UCSD-AML1 (cell line): ENCODE data around the gene PELO.

Source experiments
- DNase-seq: peaks from one replicate; lab custom pipeline; 2025; ENCODE audit not compliant: unreplicated experiment; lab: John Stamatoyannopoulos, UW

The PELO gene

GRCh38 chr5:52825826-52826225, 38.1 kb downstream of the PELO start:
- DNase-seq: no peak

GRCh38 chr5:52827815-52828214, 40.1 kb downstream of the PELO start:
- DNase-seq: no peak

DNA sequence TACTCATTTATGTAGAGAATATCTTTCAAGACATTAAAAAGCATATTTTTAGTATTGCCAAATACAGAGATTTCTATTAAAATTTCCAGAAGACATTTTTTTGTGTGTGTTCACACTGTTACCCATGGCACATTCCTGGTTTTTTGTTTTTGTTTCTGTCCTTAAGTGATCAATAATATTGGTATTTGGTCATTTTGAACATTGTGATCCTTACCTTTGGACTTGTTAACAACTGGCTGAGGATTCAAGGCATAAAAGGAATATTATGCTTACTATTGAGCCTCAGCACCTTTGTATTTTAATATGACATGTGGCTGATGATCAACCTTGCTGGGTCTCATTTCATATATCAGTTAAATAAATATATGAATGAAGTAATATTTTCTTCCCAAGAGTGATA, 41.9 kb downstream of the PELO start:
- DNase-seq: no peak

DNA sequence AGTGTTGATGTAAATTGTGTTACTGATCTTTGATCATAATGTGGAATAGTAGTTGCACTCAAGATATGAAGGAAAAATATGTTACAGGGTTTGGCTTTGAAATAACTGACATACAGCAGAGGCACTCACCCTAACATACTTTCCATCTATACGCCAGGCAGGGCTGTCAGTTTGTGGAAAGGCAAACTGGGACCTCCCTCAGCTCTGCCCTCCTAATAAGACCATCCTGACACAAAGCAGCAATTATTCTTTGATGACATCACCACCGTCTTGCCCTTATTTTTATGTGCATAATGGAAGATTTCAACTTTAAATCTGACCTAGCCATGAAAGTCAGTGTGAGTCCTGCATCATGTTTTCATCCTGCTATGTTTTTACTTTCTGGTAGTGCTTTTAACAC, 42.9 kb downstream of the PELO start:
- no peak for DNase-seq

DNA sequence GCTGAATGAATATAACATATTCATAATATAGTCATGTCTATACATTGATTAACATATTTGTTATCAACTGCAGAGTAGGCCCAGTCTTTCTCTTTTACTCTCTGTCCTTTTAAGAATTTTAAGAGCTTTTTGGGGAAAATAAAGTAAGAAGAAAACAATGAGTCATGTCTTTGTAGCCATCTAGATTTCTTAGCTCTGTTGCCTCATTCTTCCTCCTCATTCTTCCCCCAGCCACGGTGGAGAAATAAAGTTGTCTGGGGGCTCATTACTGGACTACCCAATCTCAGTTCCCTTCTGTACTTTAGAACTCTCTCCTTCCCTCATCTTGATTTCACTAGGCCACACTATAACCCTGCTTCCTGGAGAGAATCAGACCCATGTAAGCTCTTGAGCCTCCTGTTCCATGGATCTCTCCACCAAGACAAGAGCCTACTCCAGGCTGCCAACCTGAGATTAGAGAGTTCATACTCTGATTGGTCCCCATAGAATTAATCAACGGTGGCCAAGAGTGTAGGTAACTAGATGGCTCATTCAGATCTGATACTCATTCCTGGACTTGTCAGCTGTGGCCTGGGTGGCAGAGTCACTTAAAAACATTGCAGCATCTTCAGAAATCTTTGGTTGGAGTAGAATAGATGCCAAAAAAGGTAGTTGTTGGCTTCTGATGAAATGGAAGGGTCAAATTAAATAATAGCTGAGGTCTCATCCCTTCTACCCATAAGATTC, 44.2 kb downstream of the PELO start:
- DNase-seq: no peak

DNA sequence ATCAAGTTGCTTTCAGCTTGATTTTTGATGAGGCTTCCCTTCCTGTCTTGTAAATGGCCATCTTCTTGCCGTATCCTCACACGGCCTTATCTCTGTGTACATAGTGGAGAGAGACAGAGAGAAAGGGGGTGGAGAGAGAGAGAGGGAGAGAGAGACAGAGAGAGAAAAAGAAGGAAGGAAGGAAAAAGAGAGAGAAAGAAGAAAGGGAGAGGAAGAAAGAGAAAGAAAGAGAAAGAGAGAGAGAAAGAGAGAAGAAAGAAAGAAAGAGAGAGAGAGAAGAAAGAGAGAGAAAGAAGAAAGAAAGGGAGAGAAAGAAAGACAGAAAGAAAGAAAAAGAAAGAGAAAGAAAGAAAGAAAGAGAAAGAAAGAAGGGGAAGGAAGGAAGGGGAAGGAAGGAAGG, 46.6 kb downstream of the PELO start:
- DNase-seq: no peak

DNA sequence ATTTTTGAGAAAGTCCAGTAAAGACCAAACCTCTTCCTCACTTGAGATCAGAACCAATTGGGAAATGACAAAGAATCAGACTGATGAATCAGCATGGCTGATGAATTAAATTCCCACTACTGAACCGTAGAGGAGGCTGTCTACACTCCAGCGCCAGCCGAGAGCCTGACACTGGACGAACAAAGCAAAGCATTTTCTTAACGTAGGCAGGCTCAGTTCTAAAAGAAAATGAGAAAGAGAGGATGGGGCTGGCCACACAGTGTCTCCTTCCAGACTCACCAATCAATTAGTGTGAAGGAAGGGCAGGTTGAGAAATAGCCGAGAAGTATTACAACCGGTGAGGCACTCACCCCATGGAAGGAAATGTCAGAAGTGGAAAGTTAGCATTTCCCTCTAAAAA, 49.4 kb downstream of the PELO start:
- DNase-seq: no peak
